GM12864 (cell line): ENCODE measurements around the gene MSL3B.

ENCODE experiments used
- DNase-seq: peaks from one replicate; pipeline ENCODE4 v3.0.0-alpha.2; 2011; ENCODE audit warnings: low read depth
- H3K4me3 ChIP-seq: 2 replicates; pipeline ENCODE4 v1.5.1; 2011; ENCODE audit warnings: mild to moderate bottlenecking, low read depth, low read length, control low read depth
- TF ChIP-seq, protein P1 (sequence below): IDR thresholded peaks from 2 replicates; pipeline ENCODE4 v1.5.1; 2011; ENCODE audit warnings: low read depth, mild to moderate bottlenecking, moderate library complexity, low read length, control low read depth, inconsistent platforms; ENCODE audit errors: missing control alignments

The MSL3B gene

DNA sequence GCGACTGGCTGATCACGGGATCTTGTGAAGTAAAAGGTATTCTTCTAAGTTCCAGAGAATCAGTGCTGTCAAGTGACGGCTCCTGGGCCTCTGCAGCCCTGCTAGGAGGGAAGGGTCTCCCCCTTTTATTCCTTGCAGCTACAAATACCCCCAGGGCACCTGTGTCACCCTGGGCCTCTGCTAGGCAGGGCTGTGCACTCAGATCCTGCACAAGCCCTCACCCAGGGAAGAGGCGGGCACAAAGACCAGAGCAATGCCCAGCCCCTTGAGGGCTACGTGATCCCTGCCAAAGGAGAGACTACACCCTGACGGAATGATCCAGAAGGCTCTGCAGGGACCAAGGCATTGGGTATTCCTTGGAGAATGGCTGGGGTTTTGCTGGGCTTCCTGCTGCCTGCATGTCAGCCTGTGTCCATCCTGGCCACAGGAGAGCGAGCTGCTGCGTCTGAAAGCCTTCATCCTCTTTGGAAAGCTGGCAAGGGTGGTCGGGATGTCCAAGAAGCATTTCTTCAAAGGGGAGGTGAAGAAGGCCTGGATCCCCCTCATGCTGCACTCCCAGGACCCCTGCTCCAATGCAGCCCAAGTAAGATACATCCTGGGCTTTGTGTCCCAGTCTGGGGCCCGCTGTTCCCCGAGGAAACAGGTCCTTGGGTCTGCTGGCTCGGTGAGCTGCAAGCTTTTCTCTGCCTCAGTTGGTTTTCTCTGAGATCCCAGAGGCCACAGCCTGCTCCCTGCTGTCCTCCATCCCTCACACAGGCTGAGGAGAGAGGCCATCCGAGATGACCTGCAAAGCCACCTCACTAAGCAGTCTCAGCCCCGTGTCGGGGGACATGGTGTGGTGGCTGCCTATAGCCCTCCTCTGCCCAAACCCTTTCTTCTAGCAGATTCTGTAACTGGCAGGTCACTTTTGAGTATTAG is 38.7 kb downstream of the MSL3B start:
- no peak overlapping the region for H3K4me3 ChIP-seq
- no peak for DNase-seq
- TF ChIP-seq, protein P1, sequence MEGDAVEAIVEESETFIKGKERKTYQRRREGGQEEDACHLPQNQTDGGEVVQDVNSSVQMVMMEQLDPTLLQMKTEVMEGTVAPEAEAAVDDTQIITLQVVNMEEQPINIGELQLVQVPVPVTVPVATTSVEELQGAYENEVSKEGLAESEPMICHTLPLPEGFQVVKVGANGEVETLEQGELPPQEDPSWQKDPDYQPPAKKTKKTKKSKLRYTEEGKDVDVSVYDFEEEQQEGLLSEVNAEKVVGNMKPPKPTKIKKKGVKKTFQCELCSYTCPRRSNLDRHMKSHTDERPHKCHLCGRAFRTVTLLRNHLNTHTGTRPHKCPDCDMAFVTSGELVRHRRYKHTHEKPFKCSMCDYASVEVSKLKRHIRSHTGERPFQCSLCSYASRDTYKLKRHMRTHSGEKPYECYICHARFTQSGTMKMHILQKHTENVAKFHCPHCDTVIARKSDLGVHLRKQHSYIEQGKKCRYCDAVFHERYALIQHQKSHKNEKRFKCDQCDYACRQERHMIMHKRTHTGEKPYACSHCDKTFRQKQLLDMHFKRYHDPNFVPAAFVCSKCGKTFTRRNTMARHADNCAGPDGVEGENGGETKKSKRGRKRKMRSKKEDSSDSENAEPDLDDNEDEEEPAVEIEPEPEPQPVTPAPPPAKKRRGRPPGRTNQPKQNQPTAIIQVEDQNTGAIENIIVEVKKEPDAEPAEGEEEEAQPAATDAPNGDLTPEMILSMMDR = no peak

DNA sequence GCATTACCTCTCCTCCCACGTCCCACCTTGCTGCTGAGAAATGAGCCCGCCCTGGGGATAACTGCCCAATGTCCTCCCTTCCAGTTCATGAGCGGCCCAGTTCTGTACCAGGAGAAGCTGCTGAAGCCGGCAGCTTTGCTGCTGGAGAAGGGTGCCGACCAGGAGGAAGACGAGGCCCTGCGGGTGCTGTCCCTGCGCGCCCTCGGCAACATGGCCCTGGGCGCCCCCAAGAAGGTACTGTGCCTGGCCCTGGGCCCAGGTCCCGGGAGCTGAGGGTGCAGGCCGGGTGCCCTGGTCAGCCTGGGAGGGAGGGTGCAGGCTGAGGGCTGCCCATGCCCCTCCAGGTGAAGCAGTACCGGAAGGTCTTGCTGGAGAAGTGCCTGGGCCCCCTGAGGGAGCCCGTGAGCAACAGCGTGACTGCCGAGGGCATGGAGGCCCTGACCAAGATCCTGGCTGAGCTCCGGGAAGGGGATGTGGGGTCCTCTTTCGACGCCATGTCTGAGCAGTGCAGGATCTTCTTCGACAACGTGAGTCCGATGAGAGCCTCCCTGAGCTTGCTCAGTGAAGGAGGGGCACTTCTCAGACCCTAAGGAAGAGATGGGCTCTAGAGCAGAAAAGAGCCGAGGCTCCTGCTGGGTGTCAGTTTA is 39.5 kb downstream of the MSL3B start:
- H3K4me3 ChIP-seq = no peak overlapping the region
- no peak for DNase-seq
- TF ChIP-seq, protein P1 = no peak

DNA sequence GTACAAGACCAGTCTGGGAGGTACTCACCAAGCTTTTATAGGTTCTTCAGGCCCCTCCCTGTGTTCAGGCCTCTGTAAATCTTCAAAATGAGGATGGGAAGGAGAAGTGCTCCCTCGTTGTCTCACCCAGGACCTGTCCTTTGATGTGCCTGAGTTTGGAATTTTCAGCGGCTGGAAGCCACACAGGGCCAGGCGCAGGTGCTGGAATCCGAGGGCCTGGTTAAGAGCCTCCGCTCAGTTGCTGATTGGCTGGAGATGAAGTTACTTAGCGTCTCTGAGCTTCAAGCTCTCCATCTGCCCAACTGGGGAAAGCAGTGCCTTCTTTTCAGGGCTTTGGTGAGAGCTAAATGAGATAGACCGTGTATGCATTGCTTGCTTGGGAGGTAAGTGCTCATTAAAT is 43.8 kb downstream of the MSL3B start:
- no peak overlapping the region for H3K4me3 ChIP-seq
- no peak for DNase-seq
- TF ChIP-seq, protein P1 = no peak

DNA sequence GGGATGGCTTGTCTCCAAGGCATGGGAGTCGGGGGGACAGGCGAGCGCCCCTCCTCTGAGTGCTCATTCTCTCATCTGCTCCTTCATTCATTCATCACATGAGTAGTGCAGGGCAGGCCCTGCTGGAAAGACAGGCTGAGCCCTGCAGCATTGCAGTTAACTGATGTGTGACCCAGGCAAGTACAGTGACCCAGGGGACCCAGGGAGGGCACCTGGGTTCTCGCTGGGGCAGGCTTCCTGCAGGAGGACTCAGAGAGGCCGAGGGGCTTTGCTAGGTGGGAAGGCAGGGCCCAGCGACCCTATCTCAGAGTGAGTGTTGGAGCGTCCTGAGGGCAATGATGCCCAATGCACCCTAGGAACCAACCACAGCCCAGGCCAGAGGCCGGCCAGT is 44.5 kb downstream of the MSL3B start:
- TF ChIP-seq, protein P1 = no peak
- no peak for DNase-seq
- H3K4me3 ChIP-seq = no peak overlapping the region

DNA sequence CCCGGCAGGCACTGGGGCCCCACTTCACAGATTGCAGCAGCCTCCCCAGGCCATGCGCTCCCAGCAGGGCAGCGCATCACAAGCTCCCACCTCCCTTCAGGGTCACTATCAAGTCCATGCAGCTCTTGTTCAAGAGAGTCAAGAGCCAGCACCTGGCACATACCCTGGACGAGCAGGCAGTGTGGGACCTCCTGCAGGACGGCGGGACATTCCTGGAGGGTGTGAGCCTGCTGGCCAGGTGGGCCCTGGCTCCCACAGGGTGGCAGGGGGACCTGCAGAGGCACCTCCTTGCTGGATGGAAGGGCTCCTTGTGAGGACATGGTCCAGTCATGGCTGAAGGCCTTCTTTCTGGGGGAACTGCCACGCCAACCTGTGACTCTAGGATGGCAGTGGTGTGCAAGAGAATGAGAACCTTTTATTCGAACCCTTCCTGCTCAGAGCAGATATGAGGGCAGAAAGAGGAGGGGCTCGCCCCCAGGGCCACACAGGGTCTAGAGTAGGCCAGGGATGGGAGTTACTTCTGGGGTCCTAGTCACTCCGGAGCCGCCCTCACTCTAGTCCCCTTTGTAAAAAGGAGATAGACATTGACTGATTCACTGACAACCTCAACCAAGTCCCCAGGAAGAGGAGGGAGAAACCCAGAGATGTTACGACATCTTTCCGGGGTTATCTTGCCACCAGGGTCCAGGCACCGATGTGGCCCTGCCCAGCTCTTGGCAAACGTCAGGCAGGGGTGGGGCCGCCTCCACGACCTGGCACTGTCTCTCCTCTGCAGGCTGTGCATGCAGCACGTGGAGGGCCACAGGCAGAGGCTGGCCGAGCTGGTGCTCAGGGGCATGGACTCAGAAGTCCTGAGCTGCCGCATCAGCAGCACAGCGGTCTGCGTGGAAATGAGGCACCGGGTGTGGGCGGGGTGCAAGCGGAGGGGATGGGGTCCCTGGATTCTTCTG is 45.1 kb downstream of the MSL3B start:
- DNase-seq = no peak
- no peak overlapping the region for H3K4me3 ChIP-seq
- TF ChIP-seq, protein P1 = no peak

DNA sequence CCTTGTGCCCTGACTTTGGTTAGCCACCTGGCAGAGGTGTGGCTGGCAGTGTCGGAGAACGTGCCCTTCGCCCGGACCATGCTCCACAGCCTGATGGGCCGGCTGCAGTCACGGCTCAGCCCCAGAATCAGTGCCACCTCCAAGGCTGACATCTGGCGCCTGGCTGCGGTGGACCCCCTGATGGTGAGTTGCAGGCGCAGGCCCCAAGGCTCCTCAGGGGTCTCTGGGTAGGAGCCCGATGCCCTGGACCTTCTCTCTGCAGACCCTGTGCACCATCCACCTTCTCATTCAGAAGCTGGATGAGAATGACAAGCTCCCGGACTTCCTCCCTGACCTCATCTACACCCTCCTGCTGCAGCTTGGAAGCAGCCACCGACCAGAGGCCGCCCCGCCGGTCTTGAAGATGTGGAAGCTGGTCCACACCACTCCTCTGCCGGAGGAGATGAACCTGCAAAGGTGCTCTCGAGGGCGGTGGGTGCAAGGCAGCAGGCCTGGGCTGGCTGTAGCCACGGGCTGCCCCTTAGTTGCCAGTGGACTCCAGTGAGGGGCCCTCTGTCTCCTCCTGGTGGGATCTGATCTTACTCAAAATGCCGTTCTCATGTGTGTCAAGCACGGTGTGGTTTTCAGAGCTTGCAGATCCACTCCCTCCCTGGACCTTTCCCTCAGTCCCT is 46.0 kb downstream of the MSL3B start:
- DNase-seq = no peak
- TF ChIP-seq, protein P1 = no peak
- no peak overlapping the region for H3K4me3 ChIP-seq
